H1 (cell line): Measurements from ENCODE around the gene UBQLN1. TPM values are rescaled to one million over a fixed set of nuclear protein-coding genes. Genes with fewer than 3 reads are reported as not detected.

Source experiments
- CTCF ChIA-PET: fragments of 300-600 bp; sonication (Branson Sonifier 250); formaldehyde crosslinking; loops from one replicate; lab custom pipeline; 2021; ENCODE audit not compliant: partially characterized antibody; lab: Charles Lee
- POLR2A ChIA-PET: fragments of 300-600 bp; sonication (Branson Sonifier 250); formaldehyde crosslinking; loops from one replicate; lab custom pipeline; 2021; ENCODE audit warnings: inconsistent platforms; ENCODE audit not compliant: partially characterized antibody; lab: Charles Lee
- DNase-seq, 2 experiments: peaks; one replicate each; pipeline versions ENCODE4 v3.0.0 to v3.0.0-alpha.2; 2010 to 2022; ENCODE audit warnings: low spot score in 2 of 2, low read depth in 1 of 2, mixed read lengths in 1 of 2
- FAIRE-seq: peaks from 2 replicates; lab custom pipeline; 2011; peaks lifted over from hg19 to GRCh38; lab: Jason Lieb, UNC
- H2AFZ ChIP-seq: 2 replicates; pipeline ENCODE4 v1.8.1; 2012; ENCODE audit warnings: low read length, inconsistent platforms
- H2AK5ac ChIP-seq: 2 replicates; pipeline ENCODE4 v1.6.1; 2013; ENCODE audit warnings: low read depth, low read length
- H2BK120ac ChIP-seq: replicated peaks from 2 replicates; pipeline ENCODE3; 2013; ENCODE audit warnings: low read depth, low read length, inconsistent platforms
- H2BK12ac ChIP-seq: 2 replicates; pipeline ENCODE4 v1.6.1; 2013; ENCODE audit warnings: low read depth, low read length
- H2BK15ac ChIP-seq: 2 replicates; pipeline ENCODE4 v1.6.1; 2013; ENCODE audit warnings: low read length
- H2BK20ac ChIP-seq: 2 replicates; pipeline ENCODE4 v1.6.1; 2013; ENCODE audit warnings: low read length
- H2BK5ac ChIP-seq: 2 replicates; pipeline ENCODE4 v1.6.1; 2013; ENCODE audit warnings: low read depth, low read length
- H3K14ac ChIP-seq: 2 replicates; pipeline ENCODE4 v1.6.1; 2013; ENCODE audit warnings: inconsistent platforms; ENCODE audit not compliant: insufficient read length
- H3K18ac ChIP-seq: 2 replicates; pipeline ENCODE4 v1.6.1; 2013; ENCODE audit warnings: low read length; ENCODE audit errors: extremely low read depth
- H3K23ac ChIP-seq: 2 replicates; pipeline ENCODE4 v1.6.1; 2013; ENCODE audit warnings: inconsistent platforms; ENCODE audit not compliant: insufficient read length
- H3K23me2 ChIP-seq: 2 replicates; pipeline ENCODE4 v1.6.1; 2013; ENCODE audit warnings: low read depth, low read length
- H3K27ac ChIP-seq: 2 replicates; pipeline ENCODE4 v1.6.1; 2011; ENCODE audit warnings: low read depth, low read length, inconsistent platforms
- H3K27me3 ChIP-seq, 4 experiments: replicated peaks in 1 of 4; 1 replicate in 1 of 4; 2 replicates in 3 of 4; pipeline versions ENCODE4 v1.6.1 to v1.8.1; 2011 to 2013; ENCODE audit warnings: low read length in 3 of 4, mild to moderate bottlenecking in 3 of 4, inconsistent platforms in 2 of 4, mixed read lengths in 2 of 4, moderate library complexity in 1 of 4; ENCODE audit not compliant: control insufficient read depth in 3 of 4, insufficient read depth in 3 of 4; ENCODE audit errors: extremely low read depth in 1 of 4
- H3K36me3 ChIP-seq, 4 experiments: 2 replicates each; pipeline versions ENCODE4 v1.6.1 to v1.8.1; 2011 to 2013; ENCODE audit warnings: mild to moderate bottlenecking in 4 of 4, low read length in 3 of 4, moderate library complexity in 2 of 4, control low read depth in 1 of 4, inconsistent platforms in 1 of 4; ENCODE audit not compliant: insufficient read depth in 4 of 4, control insufficient read depth in 2 of 4
- H3K4ac ChIP-seq: replicated peaks from 2 replicates; pipeline ENCODE3; 2013; ENCODE audit warnings: low read length, low read depth, mixed read lengths, inconsistent platforms; ENCODE audit not compliant: insufficient read length
- H3K4me1 ChIP-seq, 4 experiments: replicated peaks in 1 of 4; 1 replicate in 1 of 4; 2 replicates in 3 of 4; pipeline versions ENCODE4 v1.6.1 to v1.8.1; 2011 to 2013; ENCODE audit warnings: low read length in 3 of 4, inconsistent platforms in 2 of 4, mixed read lengths in 1 of 4; ENCODE audit not compliant: insufficient read depth in 4 of 4, control insufficient read depth in 3 of 4
- H3K4me2 ChIP-seq, 2 experiments: 2 replicates each; pipeline versions ENCODE4 v1.6.1 to v1.8.1; 2011 to 2013; ENCODE audit warnings: low read depth in 2 of 2, low read length in 2 of 2, control low read depth in 1 of 2, inconsistent platforms in 1 of 2, mild to moderate bottlenecking in 1 of 2; ENCODE audit not compliant: insufficient read depth in 1 of 2
- H3K4me3 ChIP-seq, 4 experiments: fragments of 200-600, 300-600 bp in 1 of 4; sonication (generic), shearing (Covaris generic), sonication (Bioruptor Twin) in 1 of 4; 2 replicates each; pipeline versions ENCODE4 v1.5.1 to v1.8.1; 2011 to 2016; ENCODE audit warnings: low read length in 4 of 4, low read depth in 3 of 4, control low read depth in 2 of 4, inconsistent platforms in 2 of 4, mild to moderate bottlenecking in 2 of 4, mixed read lengths in 1 of 4, moderate library complexity in 1 of 4; ENCODE audit not compliant: insufficient read depth in 2 of 4; ENCODE audit errors: extremely low read depth in 1 of 4
- H3K56ac ChIP-seq: replicated peaks from 2 replicates; pipeline ENCODE3; 2013; ENCODE audit warnings: low read depth, mild to moderate bottlenecking, mixed read lengths, low read length, inconsistent platforms; ENCODE audit not compliant: insufficient read length
- H3K79me1 ChIP-seq: 2 replicates; pipeline ENCODE4 v1.6.1; 2013; ENCODE audit warnings: low read depth, low read length, control low read depth
- H3K79me2 ChIP-seq, 2 experiments: 2 replicates each; pipeline versions ENCODE4 v1.6.1 to v1.8.1; 2012 to 2013; ENCODE audit warnings: low read length in 2 of 2, mild to moderate bottlenecking in 2 of 2, inconsistent platforms in 1 of 2; ENCODE audit not compliant: insufficient read depth in 2 of 2, control insufficient read depth in 1 of 2
- H3K9ac ChIP-seq, 4 experiments: replicated peaks in 1 of 4; 1 replicate in 1 of 4; 2 replicates in 3 of 4; pipeline versions ENCODE4 v1.6.1 to v1.8.1; 2011 to 2013; ENCODE audit warnings: low read depth in 3 of 4, low read length in 3 of 4, control low read depth in 2 of 4, mild to moderate bottlenecking in 2 of 4, moderate library complexity in 2 of 4, inconsistent platforms in 1 of 4; ENCODE audit errors: extremely low read depth in 1 of 4
- H3K9me3 ChIP-seq, 2 experiments: 2 replicates each; pipeline versions ENCODE4 v1.6.1 to v1.8.1; 2012 to 2013; ENCODE audit warnings: mild to moderate bottlenecking in 2 of 2, moderate library complexity in 2 of 2, control low read depth in 1 of 2, inconsistent platforms in 1 of 2, low read depth in 1 of 2, low read length in 1 of 2, mixed read lengths in 1 of 2; ENCODE audit not compliant: insufficient read depth in 2 of 2
- H4K20me1 ChIP-seq, 2 experiments: replicated peaks in 1 of 2; 2 replicates each; pipeline versions ENCODE3 to v1.8.1; 2011 to 2013; ENCODE audit warnings: inconsistent platforms in 2 of 2, low read length in 2 of 2, mild to moderate bottlenecking in 1 of 2; ENCODE audit not compliant: insufficient read depth in 2 of 2, control insufficient read depth in 1 of 2
- H4K5ac ChIP-seq: 2 replicates; pipeline ENCODE4 v1.6.1; 2013; ENCODE audit warnings: low read length, low read depth, mixed read lengths, inconsistent platforms; ENCODE audit not compliant: insufficient read length
- H4K8ac ChIP-seq: 2 replicates; pipeline ENCODE4 v1.8.0; 2013; ENCODE audit warnings: mild to moderate bottlenecking, moderate library complexity, low read length, inconsistent platforms; ENCODE audit not compliant: insufficient read depth; ENCODE audit errors: extremely low read depth
- H4K91ac ChIP-seq: replicated peaks from 2 replicates; pipeline ENCODE3; 2013; ENCODE audit warnings: low read length, mixed read lengths, inconsistent platforms; ENCODE audit not compliant: insufficient read length
- NRF1 ChIP-seq: IDR thresholded peaks from 2 replicates; pipeline ENCODE4 v1.6.1; 2011; ENCODE audit warnings: mild to moderate bottlenecking, low read depth, low read length, improper control_type of control experiment
- WGBS, 2 experiments: shearing (Covaris generic) in 1 of 2; methylation state at CpG; one replicate each; pipeline versions ENCODE4 v1.1.6 to v1.1.7; 2013 to 2015; ENCODE audit warnings: low lambda C conversion rate in 2 of 2, mixed read lengths in 2 of 2, inconsistent platforms in 1 of 2, low coverage in 1 of 2, missing lambda C conversion rate in 1 of 2; ENCODE audit not compliant: insufficient replicate concordance in 2 of 2, insufficient coverage in 1 of 2, insufficient read length in 1 of 2; ENCODE audit errors: extremely low coverage in 1 of 2, missing lambda C conversion rate in 1 of 2; 5-methylcytosine and 5-hydroxymethylcytosine counted together
- polyA plus RNA-seq, 7 experiments: library from polyadenylated mRNA; depleted of rRNA in 3 of 7; stranded (reverse) in 5 of 7; unstranded in 2 of 7; fragments of >200 nt in 5 of 7; fragments of 200-250 nt in 2 of 7; gene quantifications; 1 replicate in 5 of 7; 2 replicates in 1 of 7; 4 replicates in 1 of 7; pipeline versions ENCODE4 v1.2.1 to v1.2.3, GENCODE V29; 2011 to 2013; ENCODE audit warnings: missing spikeins in 2 of 7, mixed read lengths in 2 of 7
- total RNA-seq: library from RNA; stranded (reverse); fragmentation: NEBNext Ultra II Directional; extraction: Animal tissue kit (Norgen Biotek cat#: 25700); gene quantifications from 2 replicates; pipeline ENCODE4 v1.2.1, GENCODE V29; 2021

UBQLN1 gene
- total and polyA plus RNA-seq, 2 of the 8 experiments (the other 6 are each of a cell fraction or from before 2014, with no cell fraction given), result 62.4 to 105 TPM

- Histone ChIP-seq H3K4me1 (peaks cover 0 to 11% (median 3%) of the 10 kb centered on the region in 4 experiments; a peak in 1 of 7 replicates), H3K23ac (no peak overlapping the region), H2BK120ac (no peak overlapping the region), H3K23me2 (no peaks in the 10 kb centered on the region), H3K27me3 (no peaks in the 10 kb centered on the region), H3K4me3 (no peak overlapping the region), H3K4me2 (no peak overlapping the region), H3K14ac (no peak overlapping the region), H3K18ac (no peak overlapping the region), H3K27ac (no peak overlapping the region), H3K9ac (no peak overlapping the region), H4K5ac (no peak overlapping the region), H2BK12ac (no peak overlapping the region), H3K36me3 (no peaks in the 10 kb centered on the region), H4K20me1 (no peaks in the 10 kb centered on the region), H3K79me1 (no peaks in the 10 kb centered on the region), H3K4ac (no peak overlapping the region), H3K56ac (no peak overlapping the region), H2BK15ac (no peak overlapping the region; the same call in 1 of the 2 replicates), H2AK5ac (no peak overlapping the region), H4K8ac (no peak overlapping the region), H3K9me3 (no peaks in the 10 kb centered on the region), H2AFZ (no peak overlapping the region), H2BK20ac (no peak overlapping the region), H3K79me2 (no peaks in the 10 kb centered on the region), H2BK5ac (no peak overlapping the region), H4K91ac (no peak overlapping the region)
- no peak for DNase-seq
- FAIRE-seq, result no peak
- CTCF ChIA-PET, result interaction anchor here (1.2 to 8.0 kb wide), 3 partner anchors 10 to 96 kb away, joined by 5 to 75 read pairs (median 5); partner anchors contain the start of gene FRMD3
- 88% methylated on average over 2 of the region's 2 CpGs; no CpG with 5 or more reads in 1 of the 2 experiments for WGBS, 2 experiments
- POLR2A ChIA-PET, result no interaction called here
- no peak for TF ChIP-seq NRF1
Observed at GRCh38 chr9:83633676-83634075, 74.1 kb downstream of the UBQLN1 start.
